NCI-H187 treated with DMSO at 0.1 percent for 48 hours (cell line): ENCODE results near the gene TAF9B.
"Not testable (repeated sequence)": the region's sequence is repeated elsewhere in the genome, so short reads cannot be mapped to it uniquely, and the experiment has no call there.

Source experiments
- DNase-seq: peaks from one replicate; lab custom pipeline; 2025; lab: John Stamatoyannopoulos, UW

The TAF9B gene, protein sequence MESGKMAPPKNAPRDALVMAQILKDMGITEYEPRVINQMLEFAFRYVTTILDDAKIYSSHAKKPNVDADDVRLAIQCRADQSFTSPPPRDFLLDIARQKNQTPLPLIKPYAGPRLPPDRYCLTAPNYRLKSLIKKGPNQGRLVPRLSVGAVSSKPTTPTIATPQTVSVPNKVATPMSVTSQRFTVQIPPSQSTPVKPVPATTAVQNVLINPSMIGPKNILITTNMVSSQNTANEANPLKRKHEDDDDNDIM

GRCh38 chrX:78139160-78140123, at the start of gene TAF9B:
Gene TAF9B (minus strand): TSS chrX:78139650. CDS start chrX:78139611, 39 bp downstream.
- DNase-seq = peak; percentile 51

- DNase-seq = no peak
These were observed 43.4 kb upstream of the TAF9B start for GRCh38 chrX:78182881-78183280.

DNA sequence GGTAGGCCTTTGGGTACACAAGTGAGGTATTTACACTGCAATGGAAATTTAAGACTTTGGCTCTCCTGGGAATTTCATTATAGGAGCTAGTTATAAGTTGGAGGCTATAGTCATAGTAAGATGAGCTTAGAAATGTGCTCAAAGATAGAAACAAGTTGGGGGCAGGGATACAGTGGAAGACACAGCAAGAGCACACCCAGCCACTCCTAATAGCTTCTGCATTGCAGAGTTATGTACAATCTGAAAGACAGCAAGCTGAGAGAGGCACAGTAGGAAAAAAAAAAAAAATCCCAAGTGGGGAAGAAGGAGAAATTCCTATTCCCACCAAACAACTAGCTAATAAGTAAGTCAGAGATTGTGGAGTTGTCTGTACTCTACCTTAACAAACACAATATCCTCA, 41.9 kb upstream of the TAF9B start:
- DNase-seq = no peak

DNA sequence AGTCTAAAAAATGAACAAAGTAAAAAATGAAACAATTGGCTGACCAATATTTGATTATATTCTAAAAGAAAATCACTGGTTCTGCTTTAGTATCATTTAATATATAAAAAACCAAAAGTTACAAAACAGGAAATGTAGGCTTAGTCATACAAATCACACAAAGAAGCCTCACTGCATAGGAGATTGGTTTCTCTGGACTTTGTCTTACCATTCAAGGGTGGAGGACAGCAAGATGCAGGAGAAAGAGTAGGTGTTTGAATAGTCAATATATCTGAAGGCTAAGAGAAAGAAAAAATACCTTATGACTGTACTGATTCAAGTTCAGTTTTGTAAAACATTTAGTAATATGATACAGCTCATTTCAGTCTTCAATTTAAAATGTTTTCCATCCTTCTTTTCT, 28.6 kb upstream of the TAF9B start:
- DNase-seq = no peak

- no peak for DNase-seq
These were observed 26.0 kb upstream of the TAF9B start for GRCh38 chrX:78165425-78165824.

DNA sequence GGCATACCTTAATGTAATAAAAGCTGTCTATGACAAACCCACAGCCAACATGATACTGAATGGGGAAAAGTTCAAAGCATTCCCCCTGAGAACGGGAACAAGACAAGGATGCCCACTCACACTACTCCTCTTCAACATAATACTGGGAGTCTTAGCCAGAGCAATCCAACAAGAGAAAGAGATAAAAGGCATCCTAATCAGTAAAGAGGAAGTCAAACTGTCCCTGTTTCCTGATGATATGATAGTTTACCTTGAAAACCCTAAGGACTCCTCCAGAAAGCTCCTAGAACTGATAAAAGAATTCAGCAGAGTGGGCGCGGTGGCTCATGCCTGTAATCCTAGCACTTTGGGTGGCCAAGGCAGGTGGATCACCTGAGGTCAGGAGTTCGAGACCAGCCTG, 23.7 kb upstream of the TAF9B start:
- not testable (repeated sequence) for DNase-seq

DNA sequence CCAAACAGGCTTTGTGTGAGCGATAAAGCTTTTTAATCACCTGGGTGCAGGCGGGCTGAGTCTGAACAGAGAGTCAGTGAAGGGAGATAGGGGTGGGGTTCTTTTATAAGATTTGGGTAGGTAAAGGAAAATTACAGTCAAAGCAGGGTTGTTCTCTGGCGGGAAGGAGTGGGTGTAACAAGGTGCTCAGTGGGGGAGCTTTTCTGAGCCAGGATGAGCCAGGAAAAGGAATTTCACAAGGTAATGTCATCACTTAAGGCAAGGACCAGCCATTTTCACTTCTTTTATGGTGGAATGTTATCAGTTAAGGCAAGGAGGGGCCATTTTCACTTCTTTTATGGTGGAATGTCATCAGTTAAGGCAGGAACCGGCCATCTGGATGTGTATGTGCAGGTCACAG, 21.3 kb upstream of the TAF9B start:
- not testable (repeated sequence) for DNase-seq

GRCh38 chrX:78157846-78158245, 18.4 kb upstream of the TAF9B start:
- not testable (repeated sequence) for DNase-seq

DNA sequence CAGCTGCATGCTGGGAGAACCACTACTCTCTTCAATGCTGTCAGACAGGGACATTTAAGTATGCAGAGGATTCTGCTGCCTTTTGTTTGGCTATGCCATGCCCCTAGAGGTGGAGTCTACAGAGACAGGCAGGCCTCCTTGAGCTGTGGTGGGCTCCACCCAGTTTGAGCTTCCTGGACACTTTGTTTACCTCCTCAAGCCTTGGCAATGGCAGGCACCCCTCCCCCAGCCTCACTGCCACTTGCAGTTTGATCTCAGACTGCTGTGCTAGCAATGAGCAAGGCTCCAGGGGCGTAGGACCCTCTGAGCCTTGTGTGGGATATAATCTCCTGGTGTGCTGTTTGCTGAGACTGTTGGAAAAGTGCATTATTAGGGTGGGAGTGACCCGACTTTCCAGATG, 17.9 kb upstream of the TAF9B start:
- not testable (repeated sequence) for DNase-seq

DNA sequence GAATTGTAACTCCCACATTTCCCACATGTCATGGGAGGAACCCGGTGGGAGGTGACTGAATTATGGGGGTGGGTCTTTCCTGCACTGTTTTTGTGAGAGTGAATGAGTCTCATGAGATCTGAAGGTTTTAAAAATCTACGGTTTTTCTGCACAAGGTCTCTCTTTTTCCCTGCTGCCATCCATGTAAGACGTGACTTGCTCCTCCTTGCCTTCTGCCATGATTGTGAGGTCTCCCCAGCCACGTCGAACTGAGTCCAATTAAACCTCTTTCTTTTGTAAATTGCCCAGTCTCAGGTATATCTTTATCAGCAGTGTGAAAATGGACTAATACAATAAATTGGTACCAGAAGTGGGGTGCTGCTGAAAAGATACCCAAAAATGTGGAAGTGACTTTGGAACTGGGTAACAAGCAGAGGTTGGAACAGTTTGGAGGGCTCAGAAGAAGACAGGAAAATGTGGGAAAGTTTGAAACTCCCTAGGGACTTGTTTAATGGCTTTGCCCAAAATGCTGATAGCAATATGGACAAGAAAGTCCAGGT, 7.6 kb upstream of the TAF9B start:
- not testable (repeated sequence) for DNase-seq

DNA sequence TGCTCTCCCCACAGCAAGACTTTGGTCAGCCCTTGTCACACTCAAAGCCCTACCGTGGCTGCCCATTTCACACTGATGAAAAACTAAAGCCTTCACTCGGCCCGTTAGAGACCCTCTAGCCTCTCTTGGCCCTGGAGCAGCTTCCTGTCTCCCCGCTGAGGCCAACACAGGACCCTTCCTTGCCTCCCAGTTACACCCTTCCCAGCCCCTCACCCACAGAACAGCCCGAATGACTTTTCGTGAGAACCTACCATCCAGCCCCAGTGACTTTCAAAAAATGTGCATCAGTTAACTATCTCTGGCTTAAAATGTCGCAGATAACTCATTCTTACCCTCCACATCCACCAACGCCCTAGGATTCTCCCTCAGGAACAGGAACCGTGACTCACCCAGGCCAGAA, 756 bp upstream of the TAF9B start:
- DNase-seq = no peak

DNA sequence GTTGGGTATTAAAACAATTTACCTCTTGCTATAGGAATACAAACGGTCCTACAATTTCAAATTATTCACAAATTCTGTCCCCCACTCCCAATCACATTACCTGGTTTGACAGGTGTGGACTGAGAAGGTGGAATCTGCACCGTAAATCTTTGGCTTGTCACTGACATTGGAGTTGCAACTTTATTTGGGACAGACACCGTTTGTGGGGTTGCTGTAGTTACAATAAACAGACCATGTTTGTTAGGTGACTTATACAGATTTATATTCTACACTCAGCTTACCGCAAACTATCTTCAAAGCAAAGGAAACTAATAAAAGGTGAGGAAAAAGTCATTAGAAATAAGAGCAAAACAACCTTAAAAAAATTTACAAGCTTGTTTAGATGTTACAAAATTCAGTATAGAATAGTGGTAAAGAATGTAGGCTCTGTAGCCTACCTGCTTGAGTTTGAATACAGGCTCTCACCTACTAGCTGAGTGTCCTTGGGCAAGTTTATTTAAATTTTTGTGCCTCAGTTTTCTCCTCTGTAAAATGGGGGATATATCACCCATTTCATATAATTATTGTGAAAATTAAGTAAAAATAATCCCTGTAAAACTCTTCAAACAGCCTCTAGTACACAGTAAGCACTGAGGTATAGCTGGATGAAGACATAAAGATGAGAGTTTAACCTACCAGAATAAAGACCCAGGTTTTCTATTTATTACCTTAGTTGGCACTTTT, 6.1 kb downstream of the TAF9B start:
- DNase-seq = no peak

- DNase-seq = no peak
These were observed 8.3 kb downstream of the TAF9B start for GRCh38 chrX:78131117-78131516.

DNA sequence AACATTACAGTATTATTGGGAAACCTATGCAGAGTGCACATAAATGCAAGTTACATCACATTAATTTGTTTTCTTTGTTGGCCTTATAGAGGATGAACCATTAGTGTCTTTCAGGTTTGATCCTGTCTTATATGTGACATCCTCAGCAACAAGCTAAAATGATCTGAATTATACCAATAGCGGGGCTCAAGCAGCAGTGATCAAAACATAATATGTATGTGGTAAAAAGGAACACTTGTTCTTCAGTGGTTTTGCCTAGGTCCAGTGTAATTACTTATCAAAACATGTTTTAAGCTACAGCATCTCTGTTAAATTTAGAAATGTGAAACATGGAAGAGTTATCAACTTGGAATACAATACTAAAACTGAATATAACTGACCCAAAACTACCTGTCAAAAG, 9.1 kb downstream of the TAF9B start:
- no peak for DNase-seq

GRCh38 chrX:78129714-78130113, 9.7 kb downstream of the TAF9B start:
- no peak for DNase-seq

- not testable (repeated sequence) for DNase-seq
These were observed 13.7 kb downstream of the TAF9B start for GRCh38 chrX:78125781-78126180.

DNA sequence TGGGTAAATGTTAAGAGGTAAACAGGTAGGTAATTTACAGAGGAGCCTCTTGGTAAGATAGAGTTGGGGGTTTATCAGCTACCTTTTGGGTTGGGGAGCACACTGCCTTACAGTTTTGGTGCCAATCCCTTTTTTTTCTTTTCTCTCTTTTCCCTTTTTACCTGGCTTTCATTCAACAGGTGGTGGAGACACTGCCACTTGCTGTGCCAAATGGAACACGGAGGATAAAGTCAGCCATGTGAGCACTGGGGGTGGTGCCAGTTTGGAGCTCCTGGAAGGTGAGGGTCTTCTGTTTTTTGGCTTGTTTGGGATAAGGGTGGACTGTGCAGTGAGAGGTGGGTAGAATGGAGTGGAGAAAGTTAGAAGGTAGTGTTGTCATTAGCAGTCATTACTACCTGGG, 14.3 kb downstream of the TAF9B start:
- DNase-seq = no peak

DNA sequence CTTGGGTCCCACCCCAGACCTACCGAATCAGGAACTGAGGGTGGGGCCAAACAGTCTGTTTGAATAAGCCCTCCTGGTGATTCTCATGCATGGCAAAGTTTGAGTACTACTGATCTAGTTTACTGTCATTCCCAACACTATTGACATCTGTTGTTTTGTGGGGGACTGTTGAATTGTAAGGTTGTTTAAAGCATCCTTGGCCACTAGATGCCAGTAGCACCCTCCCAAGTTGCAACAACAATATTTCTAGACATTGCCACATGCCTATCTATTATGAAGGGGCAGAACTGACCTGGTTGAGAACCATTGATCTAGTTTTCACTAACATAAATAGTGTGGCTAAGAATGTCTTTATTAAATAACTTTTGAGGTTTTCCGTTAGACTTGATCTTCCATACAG, 15.1 kb downstream of the TAF9B start:
- no peak for DNase-seq

GRCh38 chrX:78123190-78123589, 16.3 kb downstream of the TAF9B start:
- DNase-seq = no peak

GRCh38 chrX:78119521-78120227, 19.8 kb downstream of the TAF9B start:
- DNase-seq = no peak

- DNase-seq = no peak
These were observed 20.8 kb downstream of the TAF9B start for GRCh38 chrX:78118628-78119027.

DNA sequence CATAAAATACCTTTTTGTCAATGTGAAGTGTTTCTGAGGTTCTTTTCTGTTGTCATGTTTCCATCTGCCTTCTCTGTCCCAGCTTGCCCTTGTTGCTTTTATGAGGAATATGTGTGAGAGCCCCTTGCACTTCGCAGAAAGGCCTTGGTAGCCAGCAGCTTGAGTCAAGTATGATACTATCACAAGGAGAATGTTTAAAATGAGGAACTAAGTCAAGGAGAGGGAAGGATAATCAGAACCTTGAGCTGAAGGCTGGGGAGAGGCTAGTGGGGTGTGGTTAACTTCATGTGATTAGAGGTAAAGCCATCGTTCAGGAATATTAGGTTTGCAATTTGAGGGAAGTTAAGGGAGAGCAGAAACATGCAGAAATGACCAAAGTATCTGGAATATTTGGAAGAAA, 22.7 kb downstream of the TAF9B start:
- DNase-seq = no peak
